ENCODE data around the gene SNU13.

SNU13 gene

DNA sequence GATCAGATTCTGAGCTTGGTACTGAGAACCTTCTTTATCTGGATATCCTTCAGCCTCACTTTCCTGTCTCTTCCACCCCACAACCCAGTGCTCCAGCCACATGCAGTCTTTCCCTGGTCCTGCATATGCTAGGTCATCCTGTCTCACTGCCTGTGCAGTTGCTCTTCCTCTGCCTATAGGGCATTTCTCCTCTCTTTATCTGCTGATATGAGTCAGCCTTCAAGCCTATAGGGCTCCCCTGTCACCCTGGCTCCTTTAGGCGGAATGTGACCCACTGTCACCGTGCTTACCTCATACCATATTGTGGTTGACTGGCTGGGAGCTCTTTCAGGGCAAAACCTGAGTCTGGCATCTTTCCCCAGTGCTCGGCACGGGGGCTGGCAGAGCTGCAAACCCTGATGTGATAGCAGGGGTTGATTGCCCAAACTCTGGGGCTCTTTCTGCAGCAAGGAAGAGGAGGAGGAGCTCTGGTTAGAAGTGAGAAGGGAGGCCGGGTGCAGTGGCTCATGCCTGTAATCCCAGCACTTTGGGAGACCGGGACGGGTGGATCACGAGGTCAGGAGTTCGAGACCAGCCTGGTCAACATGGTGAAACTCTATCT lies 36.9 kb upstream of the SNU13 start:
- Histone ChIP-seq H3K23ac (ENCODE audit: low read length) (no peak overlapping the region), H3K4me1 (ENCODE audit: control insufficient read depth in 1 of 2, insufficient read depth in 2 of 2, low read length in 2 of 2) (peaks cover 4% of the 10 kb centered on the region in 2 experiments), H3K79me2 (ENCODE audit: control insufficient read depth, insufficient read depth, low read length, poor library complexity) (no peaks in the 10 kb centered on the region), H4K12ac (ENCODE audit: low read depth, low read length) (no peak overlapping the region), H2AK5ac (ENCODE audit: low read length) (no peak overlapping the region), H3K9me3 (ENCODE audit: insufficient read depth, low read depth, low read length) (no peaks in the 10 kb centered on the region), H3K4me3 (ENCODE audit: low read depth, low read length) (no peak overlapping the region), H3K9ac (ENCODE audit: low read length) (no peak overlapping the region), H2BK120ac (ENCODE audit: insufficient read depth, low read length, poor library complexity) (no peak overlapping the region), H2BK5ac (ENCODE audit: low read depth, low read length, poor library complexity) (no peak overlapping the region), H3K14ac (ENCODE audit: low read length) (no peak overlapping the region), H3K18ac (ENCODE audit: low read length) (no peak overlapping the region), H3K4ac (ENCODE audit: low read depth, low read length) (no peak overlapping the region), H3K79me1 (ENCODE audit: low read length) (no peaks in the 10 kb centered on the region), H3K36me3 (ENCODE audit: control insufficient read depth in 1 of 2, insufficient read depth in 2 of 2, low read length in 2 of 2) (no peaks in the 10 kb centered on the region), H4K91ac (ENCODE audit: low read depth, low read length) (no peak overlapping the region), H4K8ac (ENCODE audit: low read depth, low read length) (no peak overlapping the region), H3K4me2 (ENCODE audit: low read length) (no peak overlapping the region), H2AFZ (ENCODE audit: insufficient read depth, low read length, poor library complexity) (no peak overlapping the region), H2BK12ac (ENCODE audit: low read length) (no peak overlapping the region), H3K27ac (ENCODE audit: low read depth, low read length) (no peak overlapping the region), H3K27me3 (ENCODE audit: insufficient read depth, low read length) (no peaks in the 10 kb centered on the region)
- WGBS (ENCODE audit: extremely low coverage, insufficient coverage, insufficient read length), result no CpG with 5 or more reads among the region's 9 CpGs
- peak; percentile 55 to 81 for DNase-seq

DNA sequence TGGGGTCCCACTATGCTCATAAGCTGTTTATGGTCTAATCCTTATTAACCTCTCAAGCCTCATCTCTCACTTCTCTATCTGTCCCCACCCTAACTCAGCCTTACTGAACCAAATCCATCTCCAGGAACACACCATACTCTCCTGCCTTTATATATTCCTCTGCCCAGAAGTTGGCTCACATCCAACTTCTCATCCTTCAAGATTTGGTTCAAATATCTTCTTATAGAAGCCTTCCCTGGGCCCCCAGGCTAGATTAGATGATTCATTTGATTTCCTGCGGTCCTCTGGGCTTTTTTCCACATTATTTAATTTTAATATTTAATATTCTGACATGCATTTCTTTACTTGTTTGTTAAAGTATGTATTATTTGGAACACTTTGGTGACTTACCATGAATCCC lies 33.8 kb upstream of the SNU13 start:
- H3K27me3 ChIP-seq (ENCODE audit: insufficient read depth, low read length), result no peaks in the 10 kb centered on the region
- H2BK120ac ChIP-seq (ENCODE audit: insufficient read depth, low read length, poor library complexity), result no peak overlapping the region
- no peak for DNase-seq
- H4K8ac ChIP-seq (ENCODE audit: low read depth, low read length), result no peak overlapping the region
- no peak overlapping the region for H2BK5ac ChIP-seq (ENCODE audit: low read depth, low read length, poor library complexity)
- H3K14ac ChIP-seq (ENCODE audit: low read length), result no peak overlapping the region
- H2AK5ac ChIP-seq (ENCODE audit: low read length), result no peak overlapping the region
- H3K27ac ChIP-seq (ENCODE audit: low read depth, low read length), result no peak overlapping the region
- H3K23ac ChIP-seq (ENCODE audit: low read length), result no peak overlapping the region
- H4K12ac ChIP-seq (ENCODE audit: low read depth, low read length), result no peak overlapping the region
- no peak overlapping the region for H3K18ac ChIP-seq (ENCODE audit: low read length)
- H3K4me2 ChIP-seq (ENCODE audit: low read length), result no peak overlapping the region
- no peak overlapping the region for H3K9ac ChIP-seq (ENCODE audit: low read length)
- H3K9me3 ChIP-seq (ENCODE audit: insufficient read depth, low read depth, low read length), result no peaks in the 10 kb centered on the region
- H2AFZ ChIP-seq (ENCODE audit: insufficient read depth, low read length, poor library complexity), result no peak overlapping the region
- no peak overlapping the region for H3K4me3 ChIP-seq (ENCODE audit: low read depth, low read length)
- H4K91ac ChIP-seq (ENCODE audit: low read depth, low read length), result no peak overlapping the region
- peaks cover 4% of the 10 kb centered on the region in 2 experiments for H3K4me1 ChIP-seq (ENCODE audit: control insufficient read depth in 1 of 2, insufficient read depth in 2 of 2, low read length in 2 of 2)
- H3K79me1 ChIP-seq (ENCODE audit: low read length), result no peaks in the 10 kb centered on the region
- no CpG with 5 or more reads among the region's 1 CpG for WGBS (ENCODE audit: extremely low coverage, insufficient coverage, insufficient read length)
- no peaks in the 10 kb centered on the region for H3K79me2 ChIP-seq (ENCODE audit: control insufficient read depth, insufficient read depth, low read length, poor library complexity)
- H3K36me3 ChIP-seq (ENCODE audit: control insufficient read depth in 1 of 2, insufficient read depth in 2 of 2, low read length in 2 of 2), result no peaks in the 10 kb centered on the region
- no peak overlapping the region for H3K4ac ChIP-seq (ENCODE audit: low read depth, low read length)
- H2BK12ac ChIP-seq (ENCODE audit: low read length), result no peak overlapping the region

DNA sequence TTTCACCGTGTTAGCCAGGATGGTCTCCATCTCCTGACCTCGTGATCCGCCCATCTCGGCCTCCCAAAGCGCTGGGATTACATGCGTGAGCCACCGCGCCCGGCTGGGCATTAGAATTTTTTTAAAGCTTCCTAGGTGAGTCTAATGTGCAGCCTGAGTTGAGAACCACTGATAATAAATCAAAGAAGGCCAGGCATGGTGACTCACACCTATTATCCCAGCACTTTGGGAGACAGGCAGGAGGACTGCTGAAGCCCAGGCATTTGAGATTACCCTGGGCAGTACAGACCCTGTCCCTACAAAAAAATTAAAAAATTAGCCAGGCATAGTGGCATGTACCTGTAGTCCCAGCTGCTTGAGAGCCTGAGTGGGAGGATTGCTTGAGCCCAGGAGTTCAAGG lies 24.3 kb upstream of the SNU13 start:
- Histone ChIP-seq H3K27me3 (ENCODE audit: insufficient read depth, low read length) (no peaks in the 10 kb centered on the region), H3K4me2 (ENCODE audit: low read length) (no peak overlapping the region), H4K12ac (ENCODE audit: low read depth, low read length) (no peak overlapping the region), H3K23ac (ENCODE audit: low read length) (no peak overlapping the region), H3K79me1 (ENCODE audit: low read length) (no peaks in the 10 kb centered on the region), H3K9me3 (ENCODE audit: insufficient read depth, low read depth, low read length) (no peaks in the 10 kb centered on the region), H3K14ac (ENCODE audit: low read length) (no peak overlapping the region), H3K4me1 (ENCODE audit: control insufficient read depth in 1 of 2, insufficient read depth in 2 of 2, low read length in 2 of 2) (peaks cover 1 to 4% of the 10 kb centered on the region in 2 experiments), H3K4ac (ENCODE audit: low read depth, low read length) (no peak overlapping the region), H2AK5ac (ENCODE audit: low read length) (no peak overlapping the region), H2BK120ac (ENCODE audit: insufficient read depth, low read length, poor library complexity) (no peak overlapping the region), H4K91ac (ENCODE audit: low read depth, low read length) (no peak overlapping the region), H3K9ac (ENCODE audit: low read length) (no peak overlapping the region), H2BK5ac (ENCODE audit: low read depth, low read length, poor library complexity) (no peak overlapping the region), H3K79me2 (ENCODE audit: control insufficient read depth, insufficient read depth, low read length, poor library complexity) (no peaks in the 10 kb centered on the region), H3K27ac (ENCODE audit: low read depth, low read length) (no peak overlapping the region), H4K8ac (ENCODE audit: low read depth, low read length) (no peak overlapping the region), H3K36me3 (ENCODE audit: control insufficient read depth in 1 of 2, insufficient read depth in 2 of 2, low read length in 2 of 2) (no peaks in the 10 kb centered on the region), H3K4me3 (ENCODE audit: low read depth, low read length) (no peak overlapping the region), H2AFZ (ENCODE audit: insufficient read depth, low read length, poor library complexity) (no peak overlapping the region), H2BK12ac (ENCODE audit: low read length) (no peak overlapping the region), H3K18ac (ENCODE audit: low read length) (no peak overlapping the region)
- DNase-seq, result peak; percentile 78 to 81
- no CpG with 5 or more reads among the region's 9 CpGs for WGBS (ENCODE audit: extremely low coverage, insufficient coverage, insufficient read length)

DNA sequence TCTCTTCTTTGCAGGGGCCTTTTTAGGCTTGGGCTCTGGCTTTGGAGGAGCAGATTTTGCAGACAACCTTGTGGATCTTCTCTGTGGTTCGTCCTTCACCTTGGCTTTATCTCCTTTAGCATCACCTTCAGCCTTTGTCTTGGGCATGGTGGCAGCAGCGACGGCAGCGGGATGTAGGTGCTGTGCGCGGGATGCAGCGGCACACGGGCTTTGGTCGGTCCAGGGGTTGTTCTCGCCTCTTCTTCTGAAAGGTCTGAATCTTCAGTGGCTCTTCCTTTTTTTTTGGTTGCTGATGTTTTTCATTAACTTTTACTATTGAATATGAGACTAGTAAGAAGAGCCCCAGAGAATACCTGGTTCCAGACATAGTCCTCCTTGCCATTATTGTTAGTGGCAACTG lies 20.7 kb upstream of the SNU13 start:
- Histone ChIP-seq H3K27ac (ENCODE audit: low read depth, low read length) (no peak overlapping the region), H3K36me3 (ENCODE audit: control insufficient read depth in 1 of 2, insufficient read depth in 2 of 2, low read length in 2 of 2) (no peaks in the 10 kb centered on the region), H3K9ac (ENCODE audit: low read length) (no peak overlapping the region), H3K79me1 (ENCODE audit: low read length) (no peaks in the 10 kb centered on the region), H2AFZ (ENCODE audit: insufficient read depth, low read length, poor library complexity) (no peak overlapping the region), H3K9me3 (ENCODE audit: insufficient read depth, low read depth, low read length) (no peaks in the 10 kb centered on the region), H3K4me2 (ENCODE audit: low read length) (no peak overlapping the region), H4K12ac (ENCODE audit: low read depth, low read length) (no peak overlapping the region), H3K4me3 (ENCODE audit: low read depth, low read length) (no peak overlapping the region), H3K14ac (ENCODE audit: low read length) (no peak overlapping the region), H3K4ac (ENCODE audit: low read depth, low read length) (no peak overlapping the region), H2BK12ac (ENCODE audit: low read length) (no peak overlapping the region), H3K27me3 (ENCODE audit: insufficient read depth, low read length) (no peaks in the 10 kb centered on the region), H3K23ac (ENCODE audit: low read length) (no peak overlapping the region), H3K4me1 (ENCODE audit: control insufficient read depth in 1 of 2, insufficient read depth in 2 of 2, low read length in 2 of 2) (peaks cover 1 to 4% of the 10 kb centered on the region in 2 experiments), H2AK5ac (ENCODE audit: low read length) (no peak overlapping the region), H2BK5ac (ENCODE audit: low read depth, low read length, poor library complexity) (no peak overlapping the region), H4K8ac (ENCODE audit: low read depth, low read length) (no peak overlapping the region), H3K18ac (ENCODE audit: low read length) (no peak overlapping the region), H4K91ac (ENCODE audit: low read depth, low read length) (no peak overlapping the region), H2BK120ac (ENCODE audit: insufficient read depth, low read length, poor library complexity) (no peak overlapping the region), H3K79me2 (ENCODE audit: control insufficient read depth, insufficient read depth, low read length, poor library complexity) (no peaks in the 10 kb centered on the region)
- WGBS (ENCODE audit: extremely low coverage, insufficient coverage, insufficient read length), result no CpG with 5 or more reads among the region's 10 CpGs
- no peak for DNase-seq
